ENCODE data around the gene ARHGAP33.

GRCh38 chr19:35734273-35734672, 41.1 kb upstream of the ARHGAP33 start:
- TF ChIP-seq CTCF (IDR thresholded peaks at IDR 0.05) = no peak
- TF ChIP-seq POLR2A (IDR thresholded peaks at IDR 0.05) = no peak
- TF ChIP-seq POLR2AphosphoS5 (IDR thresholded peaks at IDR 0.05) = no peak

Data from prostate gland (tissue), 2 donors.